Measurements from ENCODE around the gene PLEKHG5.

Gene PLEKHG5

DNA sequence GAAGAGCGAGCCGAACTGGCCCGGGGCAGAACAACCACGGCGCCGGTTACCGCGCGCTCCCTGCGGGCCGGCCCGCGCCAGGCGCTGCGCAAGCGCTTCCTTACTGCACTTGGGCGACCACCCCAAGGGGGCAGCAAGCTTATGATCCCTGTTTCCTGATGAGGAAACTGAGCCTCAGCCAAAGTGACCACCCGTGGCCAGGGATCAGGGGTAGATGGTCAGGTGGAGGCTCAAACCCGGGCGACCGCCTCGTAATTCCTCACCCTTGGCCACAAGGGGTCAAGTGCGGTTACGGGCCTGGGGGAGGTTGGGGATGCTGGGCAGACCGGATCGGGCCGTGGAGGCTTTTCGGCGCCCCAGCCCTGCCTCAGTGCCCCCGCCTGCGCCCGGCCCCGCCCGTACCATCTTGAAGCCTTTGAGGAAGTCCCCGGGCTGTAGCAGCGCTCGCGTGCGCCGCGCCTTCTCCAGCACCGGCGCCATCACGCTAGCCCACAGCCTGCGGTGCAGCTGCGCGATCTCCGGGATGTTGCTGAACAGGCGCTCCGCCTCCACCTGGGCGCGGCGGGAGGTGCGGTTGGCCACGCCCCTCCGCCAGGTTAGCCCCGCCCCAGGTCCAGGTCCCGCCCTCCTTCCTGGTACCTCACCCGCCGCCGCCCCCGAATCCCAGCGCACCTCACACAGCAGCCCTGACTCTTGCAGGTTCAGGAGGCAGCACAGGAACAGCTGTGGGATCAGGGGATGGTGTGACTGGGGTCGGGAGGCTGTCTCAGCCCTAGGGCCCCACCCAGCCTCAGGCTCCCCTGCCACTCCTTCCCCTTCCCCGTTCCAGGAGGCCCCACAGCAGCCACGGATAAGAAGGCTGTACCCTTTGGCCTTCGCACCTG, 20.1 kb downstream of the PLEKHG5 start:
- TF ChIP-seq, protein P1, sequence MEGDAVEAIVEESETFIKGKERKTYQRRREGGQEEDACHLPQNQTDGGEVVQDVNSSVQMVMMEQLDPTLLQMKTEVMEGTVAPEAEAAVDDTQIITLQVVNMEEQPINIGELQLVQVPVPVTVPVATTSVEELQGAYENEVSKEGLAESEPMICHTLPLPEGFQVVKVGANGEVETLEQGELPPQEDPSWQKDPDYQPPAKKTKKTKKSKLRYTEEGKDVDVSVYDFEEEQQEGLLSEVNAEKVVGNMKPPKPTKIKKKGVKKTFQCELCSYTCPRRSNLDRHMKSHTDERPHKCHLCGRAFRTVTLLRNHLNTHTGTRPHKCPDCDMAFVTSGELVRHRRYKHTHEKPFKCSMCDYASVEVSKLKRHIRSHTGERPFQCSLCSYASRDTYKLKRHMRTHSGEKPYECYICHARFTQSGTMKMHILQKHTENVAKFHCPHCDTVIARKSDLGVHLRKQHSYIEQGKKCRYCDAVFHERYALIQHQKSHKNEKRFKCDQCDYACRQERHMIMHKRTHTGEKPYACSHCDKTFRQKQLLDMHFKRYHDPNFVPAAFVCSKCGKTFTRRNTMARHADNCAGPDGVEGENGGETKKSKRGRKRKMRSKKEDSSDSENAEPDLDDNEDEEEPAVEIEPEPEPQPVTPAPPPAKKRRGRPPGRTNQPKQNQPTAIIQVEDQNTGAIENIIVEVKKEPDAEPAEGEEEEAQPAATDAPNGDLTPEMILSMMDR (IDR thresholded peaks at IDR 0.05), result peak; percentile 41
- TF ChIP-seq ZFX (IDR thresholded peaks at IDR 0.05; ENCODE audit: borderline replicate concordance), result no peak
- peak overlapping the region; percentile 76 for H3K27ac ChIP-seq

DNA sequence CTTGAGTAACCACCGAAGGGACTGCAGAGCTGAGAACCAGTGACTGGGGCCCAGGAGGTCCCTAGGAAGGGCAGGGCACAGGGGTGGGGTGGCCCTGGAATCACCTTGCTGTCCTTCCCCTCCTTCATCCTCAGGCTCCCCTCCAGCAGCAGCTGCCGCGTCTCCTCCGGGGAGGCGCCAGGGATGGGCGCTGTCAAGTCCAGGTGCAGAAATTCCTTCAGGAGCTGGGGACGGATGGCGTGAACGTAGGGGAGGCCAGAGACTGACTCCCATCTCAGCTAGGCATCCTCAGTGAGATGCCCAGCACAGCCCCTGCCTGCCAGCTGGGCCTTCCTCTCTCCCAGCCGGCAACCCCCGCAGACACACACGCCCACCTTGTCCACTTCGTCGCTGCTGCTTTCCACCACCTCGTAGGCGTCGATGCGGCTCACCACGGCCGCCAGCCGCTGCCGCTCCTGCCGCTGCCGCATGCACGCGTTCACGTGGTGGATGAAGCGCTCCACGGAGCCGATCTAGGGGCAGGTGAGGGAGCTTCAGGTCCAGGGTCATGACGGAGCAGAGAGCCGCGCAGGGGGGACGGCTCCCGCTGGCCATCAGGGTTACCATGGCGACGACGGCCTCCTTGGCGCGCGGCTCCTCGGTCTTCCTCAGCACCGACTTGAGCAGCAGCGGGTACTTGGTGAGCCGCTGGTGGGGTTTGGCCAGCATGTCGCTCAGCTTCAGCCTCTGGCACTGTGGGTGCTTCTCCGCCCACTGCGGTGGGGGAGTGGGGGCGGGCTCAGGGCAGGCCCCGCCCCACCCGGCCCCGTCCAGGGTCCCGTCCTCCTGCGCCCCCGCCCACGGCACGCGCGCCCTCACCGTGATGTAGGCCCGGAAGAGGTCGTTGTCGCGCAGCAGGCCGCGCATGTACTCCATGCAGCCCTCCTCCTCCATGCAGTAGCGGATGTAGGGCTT, 21.1 kb downstream of the PLEKHG5 start:
- peak overlapping the region; percentile 76 for H3K27ac ChIP-seq
- TF ChIP-seq, protein P1 (IDR thresholded peaks at IDR 0.05), result no peak
- TF ChIP-seq ZFX (IDR thresholded peaks at IDR 0.05; ENCODE audit: borderline replicate concordance), result no peak

DNA sequence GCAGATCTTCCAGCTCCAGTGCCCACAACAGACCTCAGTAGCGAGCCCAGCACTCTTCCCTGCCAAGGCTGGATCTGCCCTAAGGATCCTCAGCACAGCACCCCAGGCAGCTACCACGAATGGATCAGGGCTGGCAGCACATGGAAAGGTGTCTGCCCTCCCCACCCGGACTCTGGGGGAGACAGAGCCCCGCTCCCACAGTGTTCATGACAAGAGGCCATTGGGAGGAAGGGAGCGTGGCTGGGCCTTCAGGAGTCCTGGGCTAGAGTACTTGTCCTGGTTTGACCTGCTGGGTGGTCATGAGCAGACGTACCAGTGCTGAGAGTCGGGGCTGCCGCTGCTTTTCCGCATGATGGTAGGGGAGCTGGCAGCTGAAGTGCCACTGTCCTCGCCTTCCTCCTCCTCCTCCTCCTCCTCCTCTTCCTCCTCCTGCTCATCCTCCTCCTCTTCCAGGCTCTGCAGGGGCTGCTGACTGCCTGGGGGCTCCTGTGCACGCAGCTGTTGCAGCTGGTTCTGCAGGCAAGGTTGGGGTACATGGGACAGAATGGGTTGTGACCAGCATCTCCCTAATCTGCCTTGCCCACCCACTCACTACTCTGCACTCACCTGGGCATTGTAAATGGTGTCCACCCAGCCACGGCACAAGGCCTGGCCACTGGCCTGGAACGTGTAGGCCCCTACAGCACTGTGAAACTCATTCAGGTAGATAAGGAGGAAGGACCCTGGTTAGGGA, 22.6 kb downstream of the PLEKHG5 start:
- TF ChIP-seq ZFX (IDR thresholded peaks at IDR 0.05; ENCODE audit: borderline replicate concordance), result no peak
- TF ChIP-seq, protein P1 (IDR thresholded peaks at IDR 0.05), result no peak

DNA sequence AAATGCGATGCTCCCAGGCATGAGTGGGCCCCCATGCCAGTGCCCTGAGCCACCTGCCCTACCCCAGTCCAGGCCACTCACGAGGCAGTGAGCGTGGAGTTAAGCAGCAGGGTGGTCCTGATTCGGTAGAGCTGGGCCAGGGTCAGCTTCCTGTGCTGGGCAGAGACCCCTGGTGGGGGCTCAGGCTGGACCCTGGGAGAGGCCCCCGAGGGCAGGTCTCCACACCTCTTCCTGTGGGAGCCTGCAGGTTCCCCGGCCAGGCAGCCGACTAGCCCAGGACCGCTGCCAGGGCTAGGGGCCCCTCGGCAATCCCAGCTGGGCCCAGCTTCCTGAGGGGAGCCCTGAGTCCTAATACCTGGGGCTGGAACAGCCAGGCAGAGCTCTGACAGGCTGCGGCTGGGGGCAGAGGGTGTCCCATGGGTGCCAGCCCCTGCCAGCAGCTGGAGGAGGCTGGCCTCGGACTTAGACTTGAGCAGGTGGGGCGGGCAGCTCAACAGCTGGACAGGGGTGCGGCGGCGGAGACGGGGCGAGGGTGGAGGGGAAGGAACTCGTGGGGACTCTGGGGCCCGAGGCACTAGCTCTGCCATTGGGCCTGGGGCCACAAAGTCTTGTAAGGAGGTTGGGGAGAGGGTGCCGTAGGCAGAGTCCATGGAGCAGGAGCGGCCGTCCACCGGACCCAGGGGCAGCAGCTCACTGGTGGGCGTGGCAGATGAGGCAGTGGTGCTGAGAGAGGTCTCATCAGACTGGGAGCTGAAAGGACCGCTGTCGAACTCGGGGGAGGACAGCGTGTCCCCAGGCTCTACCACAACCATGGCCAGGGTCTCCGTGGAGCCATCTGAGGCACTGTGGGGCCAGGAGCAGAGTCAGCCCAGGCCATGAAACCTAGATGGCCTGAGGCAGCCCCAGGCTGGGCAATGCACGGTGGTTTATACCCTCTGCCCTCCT, 23.5 kb downstream of the PLEKHG5 start:
- TF ChIP-seq, protein P1 (IDR thresholded peaks at IDR 0.05), result no peak
- no peak for TF ChIP-seq ZFX (IDR thresholded peaks at IDR 0.05; ENCODE audit: borderline replicate concordance)
- no peak overlapping the region for H3K27ac ChIP-seq

More for the DNA sequence above, 22.6 kb downstream of the PLEKHG5 start:
- H3K27ac ChIP-seq, result no peak overlapping the region

DNA sequence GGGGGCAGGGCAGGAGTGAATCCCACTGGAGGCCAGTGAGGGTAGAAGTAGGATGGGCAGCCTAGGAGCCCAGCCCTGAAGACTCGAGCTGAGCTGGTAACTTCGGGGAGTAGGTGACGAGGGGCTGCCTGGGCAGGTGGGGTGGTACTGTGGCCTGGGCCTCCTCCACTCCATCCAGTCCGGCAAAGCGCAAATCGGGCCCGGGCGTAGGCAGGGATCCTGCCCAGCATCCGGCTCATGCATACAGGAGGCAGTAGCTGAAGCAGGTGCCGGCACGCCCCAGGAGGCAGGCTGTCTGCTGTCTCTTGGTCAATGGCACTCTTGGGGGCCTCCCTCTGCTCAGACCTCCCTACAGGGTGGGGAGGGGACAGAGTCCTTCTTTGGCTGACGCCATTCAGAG, 24.2 kb downstream of the PLEKHG5 start:
- no peak overlapping the region for H3K27ac ChIP-seq
- no peak for TF ChIP-seq ZFX (IDR thresholded peaks at IDR 0.05; ENCODE audit: borderline replicate concordance)
- TF ChIP-seq, protein P1 (IDR thresholded peaks at IDR 0.05), result no peak

DNA sequence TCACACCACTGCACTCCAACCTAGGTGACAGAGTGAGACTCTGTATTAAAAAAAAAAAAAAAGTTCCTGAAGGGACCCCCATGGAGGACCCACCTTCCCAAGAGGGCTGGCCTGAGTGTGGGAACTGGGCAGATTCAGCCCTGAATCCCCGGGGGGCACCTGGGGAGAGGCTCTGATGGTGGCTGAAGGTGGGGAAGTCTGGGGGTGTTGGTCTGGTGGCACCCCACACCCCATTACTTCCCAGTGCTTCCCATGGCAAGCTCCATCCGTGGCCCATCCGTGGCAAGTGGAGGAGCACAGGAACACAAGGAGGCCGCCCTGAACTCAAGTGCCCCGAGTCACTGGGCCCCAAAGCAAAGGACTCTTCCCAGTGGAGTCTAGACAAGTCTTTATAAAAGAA, 24.7 kb downstream of the PLEKHG5 start:
- TF ChIP-seq ZFX (IDR thresholded peaks at IDR 0.05; ENCODE audit: borderline replicate concordance), result no peak
- TF ChIP-seq, protein P1 (IDR thresholded peaks at IDR 0.05), result no peak
- no peak overlapping the region for H3K27ac ChIP-seq
